NCI-H526 (cell line): Measurements from ENCODE around the gene KHNYN.

Experiments
- DNase-seq, 2 experiments: peaks; one replicate each; lab custom pipeline; 2025; lab: John Stamatoyannopoulos, UW

The KHNYN gene

DNA sequence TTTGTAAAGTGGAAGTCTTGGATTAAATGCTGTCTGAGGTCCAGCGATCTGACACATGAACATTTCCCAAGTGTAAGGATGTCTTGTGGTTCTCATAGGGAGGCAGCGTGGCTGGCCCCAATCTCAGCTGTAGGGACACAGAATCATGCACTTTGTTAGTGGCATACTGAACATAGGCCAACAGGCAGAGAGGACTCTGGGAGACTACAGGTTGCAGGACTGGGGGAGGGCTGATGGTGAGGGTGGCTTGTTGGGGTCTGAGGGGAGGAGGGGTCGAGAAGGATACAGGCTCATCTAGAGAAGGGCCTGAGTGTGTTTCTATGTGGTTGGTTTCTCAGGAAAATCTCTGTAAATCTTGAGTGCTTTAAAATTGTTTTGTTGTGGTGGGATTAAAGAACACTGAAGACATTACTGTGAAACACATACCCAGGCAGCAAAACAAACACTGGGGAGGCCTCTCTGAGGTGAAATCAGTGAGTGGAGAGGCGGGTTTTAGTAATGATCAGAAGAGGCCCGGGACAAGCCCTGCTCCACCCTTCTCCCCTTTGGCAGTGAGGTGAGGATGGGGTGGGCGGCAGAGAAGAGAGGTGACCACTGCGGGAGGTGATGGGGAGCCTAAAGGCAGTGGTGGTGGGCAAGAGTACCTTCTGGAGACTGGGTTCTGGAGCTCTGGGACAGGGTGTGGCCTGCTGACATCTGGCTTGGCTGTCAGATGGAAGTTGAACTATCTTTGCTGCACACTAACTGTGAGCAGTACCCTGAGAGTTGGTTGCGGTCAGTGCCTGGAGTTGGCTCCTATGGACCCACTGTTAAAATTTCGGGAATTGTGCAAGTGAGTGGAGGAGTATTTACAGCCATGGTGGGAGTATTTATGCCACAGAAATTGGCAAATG, 27.7 kb upstream of the KHNYN start:
- DNase-seq, result no peak

DNA sequence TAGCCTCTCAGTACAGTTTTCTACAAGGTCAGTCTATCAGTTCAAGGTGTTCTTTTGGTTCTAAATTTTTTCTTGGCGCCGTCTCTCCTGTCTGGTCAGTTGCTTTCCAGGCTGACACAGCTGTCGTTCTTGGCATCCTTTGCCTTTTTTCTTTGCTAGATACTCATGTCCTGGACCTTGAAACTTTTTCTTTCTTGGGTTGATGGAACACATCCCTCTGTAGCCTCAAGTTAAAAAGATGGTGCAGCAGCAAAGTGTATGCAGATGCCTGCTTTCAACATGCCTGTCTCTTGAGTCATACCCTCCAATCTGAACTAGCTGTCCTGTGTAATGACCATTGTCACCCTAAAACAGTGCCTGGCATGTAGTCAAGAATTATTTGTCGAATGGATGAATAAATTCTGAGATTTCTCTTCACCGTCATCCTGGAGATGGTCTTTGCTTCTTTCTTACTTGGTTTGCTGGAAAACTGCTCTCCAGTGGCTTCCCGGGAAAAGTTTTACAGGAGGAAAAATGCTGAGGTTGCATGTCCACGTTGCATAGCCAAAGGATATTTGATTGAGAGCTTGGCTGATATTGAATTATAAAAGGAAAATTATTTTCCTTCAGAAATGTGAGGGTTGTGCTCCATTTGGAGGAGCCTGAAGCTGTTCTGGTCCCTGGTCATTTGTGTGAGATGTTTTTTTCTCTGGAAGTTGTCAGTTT, 26.3 kb upstream of the KHNYN start:
- no peak for DNase-seq

DNA sequence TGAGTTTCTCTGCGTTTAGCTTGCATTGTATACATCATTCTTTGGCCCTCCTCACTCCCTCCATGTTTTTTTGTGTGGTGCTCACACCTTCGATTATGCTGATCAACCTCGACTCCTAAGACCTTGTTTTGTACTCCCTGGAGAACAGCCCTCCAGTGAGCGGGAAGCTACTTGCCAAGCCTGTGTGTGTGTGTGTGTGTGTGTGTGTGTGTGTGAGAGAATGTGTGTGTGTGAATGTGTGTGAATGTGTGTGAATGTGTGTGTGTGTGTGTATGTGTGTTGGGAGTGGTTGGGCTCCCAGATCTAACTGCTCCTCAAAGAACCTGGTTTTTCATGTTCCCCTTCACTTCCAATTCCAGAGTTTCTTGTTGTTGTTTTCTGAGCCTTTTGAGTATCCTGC, 24.9 kb upstream of the KHNYN start:
- DNase-seq, result no peak

DNA sequence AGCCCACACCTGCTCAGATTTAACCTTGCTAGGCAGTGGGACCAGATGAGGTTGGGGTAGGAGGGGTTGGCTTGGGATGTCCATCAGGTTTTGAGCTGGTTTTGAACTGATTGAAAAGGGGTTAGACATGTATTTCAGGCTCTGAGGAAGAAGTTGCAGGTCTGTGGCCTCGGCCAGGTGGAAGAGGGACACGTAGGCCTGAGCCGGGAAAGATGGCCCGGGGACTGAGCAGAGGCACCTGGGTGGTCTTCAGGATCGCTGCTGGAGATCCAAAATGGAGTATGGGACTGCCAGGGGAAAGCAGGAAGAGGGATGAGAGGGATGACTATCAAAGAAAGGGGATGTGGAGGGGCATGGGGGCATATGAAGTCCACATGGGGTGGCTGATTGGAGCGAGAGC, 23.3 kb upstream of the KHNYN start:
- no peak for DNase-seq

DNA sequence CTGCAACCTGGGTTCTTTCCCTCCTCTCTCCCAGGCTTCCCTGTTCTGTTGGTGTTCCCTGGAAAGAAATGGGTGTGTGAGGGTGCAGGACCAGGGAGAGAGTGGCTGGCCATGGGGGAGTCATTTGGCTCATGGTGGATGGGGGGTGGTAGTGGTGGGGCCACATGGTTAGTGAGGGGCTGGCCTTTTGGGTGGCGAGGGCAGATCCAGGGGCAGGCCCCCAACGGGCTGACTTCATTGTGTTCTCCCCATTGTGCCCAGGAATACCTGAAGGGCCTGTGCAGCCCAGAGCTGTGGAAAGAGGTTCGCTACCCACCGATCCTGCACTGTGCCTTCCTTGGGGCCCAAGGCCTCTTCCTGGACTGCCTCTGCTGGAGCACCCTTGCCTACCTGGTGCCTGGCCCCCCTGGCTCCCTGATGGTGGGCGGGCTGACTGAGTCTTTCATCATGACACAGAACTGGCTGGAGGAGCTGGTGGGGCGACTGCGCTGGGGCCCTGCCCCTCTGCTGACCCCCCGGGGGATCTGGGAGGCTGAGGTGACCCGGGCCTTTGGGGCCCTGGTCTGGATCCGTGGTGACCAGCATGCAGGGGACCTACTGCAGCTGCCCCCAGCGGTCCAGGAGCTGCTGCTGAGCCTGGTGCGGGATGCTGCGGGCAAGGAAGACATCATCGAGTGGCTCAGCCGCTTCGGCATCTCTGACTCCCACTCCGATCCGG, 22.0 kb upstream of the KHNYN start:
- DNase-seq, result no peak

DNA sequence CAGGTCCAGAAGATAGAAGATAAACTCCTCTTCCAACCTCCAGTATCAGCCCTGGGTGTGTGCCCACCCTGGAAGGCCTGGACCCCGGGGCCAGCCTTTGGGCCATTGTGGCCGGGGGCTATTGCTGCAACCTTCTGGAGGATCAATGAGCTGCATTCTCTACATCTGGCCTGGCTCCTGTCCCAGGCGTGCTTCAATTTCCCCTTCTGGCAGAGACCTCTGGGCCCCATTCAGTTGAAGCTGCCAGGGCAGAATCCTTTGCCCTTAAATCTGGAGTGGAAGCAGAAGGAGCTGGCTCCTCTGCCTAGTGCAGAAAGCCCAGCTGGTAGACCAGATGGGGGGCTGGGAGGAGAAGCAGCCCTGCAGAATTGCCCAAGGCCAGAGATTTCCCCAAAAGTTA, 21.0 kb upstream of the KHNYN start:
- DNase-seq, result no peak

DNA sequence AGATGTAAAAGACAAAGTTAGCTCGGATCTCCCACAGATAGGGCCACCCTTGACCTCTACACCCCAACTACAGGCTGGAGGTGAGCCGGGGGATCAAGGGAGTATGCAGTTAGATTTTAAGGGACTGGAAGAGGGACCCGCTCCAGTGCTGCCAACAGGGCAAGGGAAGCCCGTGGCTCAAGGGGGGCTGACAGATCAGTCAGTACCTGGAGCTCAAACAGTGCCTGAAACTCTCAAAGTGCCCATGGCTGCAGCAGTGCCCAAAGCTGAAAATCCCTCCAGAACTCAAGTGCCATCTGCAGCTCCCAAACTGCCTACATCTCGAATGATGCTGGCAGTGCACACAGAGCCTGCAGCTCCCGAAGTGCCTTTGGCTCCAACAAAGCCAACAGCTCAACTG, 20.6 kb upstream of the KHNYN start:
- no peak for DNase-seq

DNA sequence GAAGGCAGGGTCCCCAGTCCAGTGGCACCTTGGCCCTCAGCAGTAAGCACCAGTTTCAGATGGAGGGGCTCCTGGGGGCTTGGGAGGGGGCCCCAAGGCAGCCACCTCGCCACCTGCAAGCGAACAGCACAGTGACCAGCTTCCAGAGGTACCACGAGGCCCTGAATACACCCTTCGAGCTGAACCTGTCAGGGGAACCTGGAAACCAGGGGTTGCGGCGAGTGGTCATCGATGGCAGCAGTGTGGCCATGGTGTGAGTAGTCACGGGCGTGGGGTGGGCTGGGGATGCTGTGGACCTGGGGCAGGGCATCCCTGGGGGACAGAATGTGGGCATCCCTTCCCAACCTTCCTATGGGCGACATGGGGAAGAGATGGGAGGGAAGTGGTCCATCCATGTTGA, 19.8 kb upstream of the KHNYN start:
- DNase-seq, result no peak

DNA sequence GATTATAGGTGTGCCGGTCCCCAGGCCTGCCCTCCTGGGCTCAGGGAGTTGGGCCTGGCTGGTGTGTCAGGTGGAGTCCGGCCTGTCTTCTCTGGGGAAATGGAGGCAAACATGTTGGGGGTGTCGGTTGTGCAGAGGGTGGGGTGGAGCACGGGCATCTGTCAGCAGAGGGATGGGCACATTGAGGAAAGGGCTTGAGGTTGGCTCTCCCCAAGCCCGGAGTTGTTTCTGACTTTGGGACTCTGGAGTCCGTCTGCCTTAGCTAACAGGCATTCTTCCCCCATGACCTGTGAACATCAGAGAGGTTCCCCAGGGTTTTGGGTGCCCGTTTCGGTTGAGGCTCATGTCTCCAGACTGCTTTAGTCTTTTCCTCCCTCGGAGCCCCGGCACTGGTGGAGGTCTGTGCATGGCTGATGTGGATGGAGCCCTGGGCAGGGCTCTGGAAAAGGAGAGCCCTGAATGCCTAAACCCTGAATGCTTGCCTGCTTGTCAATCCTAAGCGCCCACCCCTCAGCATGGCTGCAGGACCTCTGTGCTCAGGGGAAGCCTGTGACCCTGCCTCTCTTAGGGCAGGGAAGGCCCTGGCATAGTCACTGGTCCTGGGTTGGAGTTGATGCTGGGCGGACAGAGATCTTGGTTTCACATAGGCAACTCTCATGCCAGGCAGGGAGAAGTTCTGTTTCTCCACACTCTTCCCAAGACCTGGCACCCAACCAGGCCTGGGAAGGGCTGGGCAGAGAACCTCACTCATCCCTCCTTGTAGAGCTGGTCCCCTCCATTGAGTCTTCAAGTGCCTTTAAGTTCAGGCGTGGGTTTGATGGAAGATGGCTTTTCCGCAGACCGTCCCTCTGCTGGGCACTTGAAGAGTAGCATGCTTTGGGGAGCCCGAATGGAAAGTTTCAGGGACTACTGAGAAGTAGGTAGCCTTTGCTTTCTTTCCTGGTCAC, 18.0 kb upstream of the KHNYN start:
- DNase-seq, result peak; percentile 21 to 58

DNA sequence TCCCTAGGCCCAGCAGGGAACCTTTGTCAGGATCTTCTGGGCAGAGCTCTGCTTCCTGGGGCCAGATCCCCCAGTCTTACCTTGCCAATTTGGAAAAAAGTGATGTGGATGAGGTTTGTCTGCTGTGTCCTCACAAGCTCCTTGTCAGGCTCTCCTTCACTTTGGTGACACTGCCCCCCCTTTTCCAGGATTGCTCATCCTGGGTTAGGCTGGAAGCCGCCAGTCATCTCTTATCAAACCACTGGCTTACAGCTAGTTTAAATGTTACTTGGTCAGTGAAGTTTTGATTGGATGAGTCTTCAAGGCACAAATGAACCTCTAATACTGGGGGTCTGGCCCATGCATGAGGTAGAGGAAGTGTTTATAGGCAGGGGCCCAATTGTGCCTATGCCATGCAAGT, 15.7 kb upstream of the KHNYN start:
- DNase-seq, result no peak

DNA sequence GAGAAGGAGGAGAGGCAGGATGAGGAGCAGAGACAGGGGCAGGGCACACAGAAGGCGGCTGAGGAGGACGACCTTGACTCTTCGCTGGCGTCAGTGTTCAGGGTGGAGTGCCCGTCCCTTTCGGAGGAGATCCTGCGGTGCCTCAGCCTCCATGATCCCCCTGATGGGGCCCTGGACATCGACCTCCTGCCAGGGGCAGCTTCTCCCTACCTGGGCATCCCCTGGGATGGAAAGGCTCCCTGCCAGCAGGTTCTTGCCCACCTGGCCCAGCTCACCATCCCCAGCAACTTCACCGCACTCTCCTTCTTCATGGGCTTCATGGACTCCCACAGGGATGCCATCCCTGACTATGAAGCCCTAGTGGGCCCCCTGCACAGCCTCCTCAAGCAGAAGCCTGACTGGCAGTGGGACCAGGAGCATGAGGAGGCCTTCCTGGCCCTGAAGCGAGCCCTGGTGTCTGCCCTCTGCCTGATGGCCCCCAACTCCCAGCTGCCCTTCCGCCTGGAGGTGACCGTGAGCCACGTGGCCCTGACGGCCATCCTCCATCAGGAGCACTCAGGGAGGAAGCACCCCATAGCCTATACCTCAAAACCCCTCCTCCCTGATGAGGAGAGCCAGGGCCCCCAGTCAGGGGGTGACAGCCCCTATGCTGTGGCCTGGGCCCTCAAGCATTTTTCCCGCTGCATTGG, 14.9 kb upstream of the KHNYN start:
- no peak for DNase-seq

DNA sequence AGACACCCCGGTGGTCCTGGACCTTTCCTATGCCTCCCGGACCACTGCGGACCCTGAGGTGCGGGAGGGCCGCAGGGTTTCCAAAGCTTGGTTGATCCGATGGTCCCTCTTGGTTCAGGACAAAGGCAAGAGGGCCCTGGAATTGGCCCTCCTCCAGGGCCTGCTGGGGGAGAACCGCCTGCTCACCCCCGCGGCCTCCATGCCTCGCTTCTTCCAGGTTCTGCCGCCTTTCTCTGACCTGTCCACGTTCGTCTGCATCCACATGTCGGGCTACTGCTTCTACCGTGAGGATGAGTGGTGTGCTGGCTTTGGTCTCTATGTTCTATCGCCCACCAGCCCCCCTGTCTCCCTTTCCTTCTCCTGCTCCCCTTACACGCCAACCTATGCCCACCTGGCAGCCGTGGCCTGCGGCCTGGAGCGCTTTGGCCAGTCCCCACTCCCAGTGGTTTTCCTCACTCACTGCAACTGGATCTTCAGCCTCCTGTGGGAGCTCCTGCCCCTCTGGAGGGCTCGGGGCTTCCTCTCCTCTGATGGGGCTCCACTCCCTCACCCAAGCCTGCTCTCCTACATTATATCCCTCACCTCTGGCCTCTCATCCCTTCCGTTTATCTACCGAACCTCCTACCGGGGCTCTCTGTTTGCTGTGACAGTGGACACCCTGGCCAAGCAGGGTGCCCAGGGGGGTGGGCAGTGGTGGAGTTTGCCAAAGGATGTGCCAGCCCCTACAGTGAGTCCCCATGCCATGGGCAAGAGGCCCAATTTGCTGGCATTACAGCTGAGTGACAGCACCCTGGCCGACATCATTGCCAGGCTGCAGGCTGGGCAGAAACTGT, 14.1 kb upstream of the KHNYN start:
- DNase-seq, result no peak

DNA sequence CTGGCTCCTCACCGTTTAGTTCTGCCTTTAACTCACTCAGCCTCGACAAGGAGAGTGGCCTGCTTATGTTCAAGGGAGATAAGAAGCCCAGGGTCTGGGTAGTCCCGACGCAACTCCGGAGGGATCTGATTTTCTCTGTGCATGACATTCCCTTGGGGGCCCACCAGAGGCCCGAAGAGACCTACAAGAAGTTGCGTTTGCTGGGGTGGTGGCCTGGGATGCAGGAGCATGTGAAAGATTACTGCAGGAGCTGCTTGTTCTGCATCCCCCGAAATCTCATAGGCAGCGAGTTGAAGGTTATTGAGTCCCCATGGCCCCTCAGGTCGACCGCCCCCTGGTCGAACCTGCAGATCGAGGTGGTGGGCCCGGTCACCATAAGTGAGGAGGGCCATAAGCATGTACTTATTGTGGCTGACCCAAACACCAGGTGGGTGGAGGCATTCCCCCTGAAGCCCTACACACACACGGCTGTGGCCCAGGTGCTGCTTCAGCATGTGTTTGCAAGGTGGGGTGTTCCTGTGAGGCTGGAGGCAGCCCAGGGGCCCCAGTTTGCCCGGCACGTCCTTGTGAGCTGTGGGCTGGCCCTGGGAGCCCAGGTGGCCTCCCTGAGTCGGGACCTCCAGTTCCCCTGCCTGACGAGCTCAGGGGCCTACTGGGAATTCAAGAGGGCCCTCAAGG, 13.4 kb upstream of the KHNYN start:
- DNase-seq, result no peak

DNA sequence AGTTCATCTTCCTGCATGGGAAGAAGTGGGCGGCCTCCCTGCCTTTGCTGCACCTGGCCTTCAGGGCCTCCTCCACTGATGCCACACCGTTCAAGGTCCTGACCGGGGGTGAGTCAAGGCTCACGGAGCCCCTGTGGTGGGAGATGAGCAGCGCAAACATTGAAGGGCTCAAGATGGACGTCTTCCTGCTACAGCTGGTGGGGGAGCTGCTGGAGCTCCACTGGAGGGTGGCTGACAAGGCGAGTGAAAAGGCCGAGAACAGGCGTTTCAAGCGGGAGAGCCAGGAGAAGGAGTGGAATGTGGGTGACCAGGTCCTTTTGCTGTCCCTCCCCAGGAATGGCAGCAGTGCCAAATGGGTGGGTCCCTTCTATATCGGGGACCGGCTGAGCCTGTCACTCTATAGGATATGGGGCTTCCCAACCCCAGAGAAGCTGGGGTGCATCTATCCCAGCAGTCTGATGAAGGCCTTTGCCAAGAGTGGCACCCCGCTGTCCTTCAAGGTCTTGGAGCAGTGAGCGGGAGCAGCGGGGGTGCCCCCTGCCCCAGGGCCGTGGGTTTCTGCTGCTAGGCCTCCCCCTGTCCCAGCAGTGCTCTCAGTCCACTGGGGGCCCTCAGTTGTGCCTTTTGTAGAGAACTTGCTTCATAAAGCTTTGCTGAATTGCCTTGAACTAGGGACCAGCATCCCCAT, 12.7 kb upstream of the KHNYN start:
- DNase-seq, result no peak

DNA sequence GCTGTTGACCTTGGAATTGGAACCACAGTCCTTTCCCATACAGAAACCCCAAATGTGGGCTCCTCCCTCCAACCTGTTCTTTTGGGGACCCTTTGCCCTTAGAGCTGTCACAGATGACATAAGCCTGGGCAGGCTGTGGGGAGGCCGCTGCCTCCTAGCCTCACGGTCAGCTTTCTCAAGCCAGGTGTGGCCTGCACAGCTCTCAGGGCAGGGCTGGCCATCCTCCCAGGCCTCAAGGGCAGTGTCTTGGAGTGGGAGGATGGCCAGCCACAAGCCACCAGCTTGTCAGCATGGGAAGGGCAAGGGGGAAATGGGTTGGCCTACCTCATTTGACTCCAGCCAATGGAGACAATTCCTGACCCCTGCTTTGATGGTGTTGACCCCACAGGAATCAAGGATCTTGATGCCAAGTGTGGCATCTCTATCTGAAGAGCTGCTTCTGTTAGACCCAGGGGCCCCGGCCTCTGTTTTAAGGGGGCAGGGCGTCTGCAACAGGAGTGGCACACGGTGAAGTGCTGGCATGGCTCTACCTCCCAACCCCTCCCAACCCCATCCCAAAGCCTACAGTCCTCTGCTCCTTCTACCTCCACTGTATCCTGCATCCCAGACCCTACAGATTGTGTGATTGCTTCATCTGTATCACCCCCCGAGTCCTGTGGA, 11.8 kb upstream of the KHNYN start:
- no peak for DNase-seq

DNA sequence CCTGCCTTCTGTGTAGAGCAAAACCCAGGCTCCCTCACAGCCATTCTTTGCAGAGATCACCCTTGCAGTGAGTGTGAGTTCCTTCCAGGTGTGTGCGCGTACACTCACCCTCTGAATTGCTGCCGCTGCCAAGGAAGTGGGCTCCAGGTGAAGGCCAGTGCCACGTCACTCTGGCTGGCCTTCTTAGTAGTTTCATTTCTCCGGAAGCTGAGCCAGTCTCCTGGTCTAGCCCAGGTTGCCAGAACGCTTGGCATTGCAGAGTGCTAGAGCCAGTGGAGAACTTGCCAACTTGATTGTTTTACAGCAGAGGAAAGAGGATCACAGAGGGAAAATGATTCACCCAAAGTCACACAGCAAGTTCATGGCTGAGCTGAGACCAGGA, 11.3 kb upstream of the KHNYN start:
- no peak for DNase-seq

DNA sequence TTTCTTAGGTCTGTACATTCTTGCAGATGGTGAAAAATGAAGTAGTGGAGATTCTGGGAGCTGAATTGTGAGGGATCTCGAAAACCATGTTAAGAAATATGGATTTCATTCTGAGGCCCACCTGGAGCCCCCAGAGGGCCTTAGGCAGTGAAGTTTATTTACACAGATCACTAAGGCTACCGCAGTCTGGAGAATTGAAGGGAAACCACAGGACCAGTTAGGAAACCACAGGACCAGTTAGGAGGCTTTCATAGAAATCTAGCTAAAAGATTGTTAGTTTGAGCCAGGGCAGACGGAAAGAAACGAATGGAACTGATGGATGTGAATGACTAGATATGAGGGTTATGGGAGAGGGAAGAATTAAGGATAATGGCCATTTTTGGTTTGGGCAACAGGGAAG, 7.5 kb upstream of the KHNYN start:
- no peak for DNase-seq
